Measurements from ENCODE around the gene ARHGAP4.

Gene ARHGAP4

GRCh38 chrX:153879741-153880439 lies 46.2 kb downstream of the ARHGAP4 start:
- DNase-seq (ENCODE audit: extremely low spot score) = no peak
- ChIA-PET CTCF (no interaction called here), POLR2A (no interaction called here)
- TF ChIP-seq SUZ12 (IDR thresholded peaks at IDR 0.05) = no peak
- TF ChIP-seq FOXM1 (IDR thresholded peaks at IDR 0.05; ENCODE audit: borderline replicate concordance) = no peak
- TF ChIP-seq ZNF384 (IDR thresholded peaks at IDR 0.05) = no peak

- no peak for DNase-seq (ENCODE audit: extremely low spot score)
- ChIA-PET POLR2A (no interaction called here), CTCF (no interaction called here)
- no peak for TF ChIP-seq BHLHE40 (IDR thresholded peaks at IDR 0.05; ENCODE audit: borderline replicate concordance)
- no peak for TF ChIP-seq ZNF384 (IDR thresholded peaks at IDR 0.05)
- TF ChIP-seq TARDBP (IDR thresholded peaks at IDR 0.05) = no peak
- TF ChIP-seq SP1 (IDR thresholded peaks at IDR 0.05) = no peak
- no peak for TF ChIP-seq CTBP1 (IDR thresholded peaks at IDR 0.05; ENCODE audit: borderline replicate concordance)
Measured at GRCh38 chrX:153878969-153879653, 47.0 kb downstream of the ARHGAP4 start.

GRCh38 chrX:153878345-153878744 lies 47.7 kb downstream of the ARHGAP4 start:
- DNase-seq (ENCODE audit: extremely low spot score) = no peak
- TF ChIP-seq TARDBP (IDR thresholded peaks at IDR 0.05) = no peak
- TF ChIP-seq LEF1 (IDR thresholded peaks at IDR 0.05; ENCODE audit: borderline replicate concordance) = no peak
- TF ChIP-seq FOXM1 (IDR thresholded peaks at IDR 0.05; ENCODE audit: borderline replicate concordance) = no peak
- no peak for TF ChIP-seq FOXK2 (IDR thresholded peaks at IDR 0.05)
- TF ChIP-seq PKNOX1 (IDR thresholded peaks at IDR 0.05) = no peak
- no peak for TF ChIP-seq NFRKB (IDR thresholded peaks at IDR 0.05)
- TF ChIP-seq FOXA1 (IDR thresholded peaks at IDR 0.05) = no peak
- TF ChIP-seq L3MBTL2 (conservative IDR thresholded peaks at IDR 0.05) = no peak
- no peak for TF ChIP-seq ELF4 (IDR thresholded peaks at IDR 0.05)
- TF ChIP-seq SUZ12 (IDR thresholded peaks at IDR 0.05) = no peak
- no peak for TF ChIP-seq SP1 (IDR thresholded peaks at IDR 0.05)
- no peak for TF ChIP-seq ARNT (IDR thresholded peaks at IDR 0.05)
- no peak for TF ChIP-seq ZNF384 (IDR thresholded peaks at IDR 0.05)
- no peak for TF ChIP-seq HDGF (IDR thresholded peaks at IDR 0.05; ENCODE audit: borderline replicate concordance)
- TF ChIP-seq BHLHE40 (IDR thresholded peaks at IDR 0.05; ENCODE audit: borderline replicate concordance) = no peak
- TF ChIP-seq CTBP1 (IDR thresholded peaks at IDR 0.05; ENCODE audit: borderline replicate concordance) = no peak
- ChIA-PET CTCF (interaction anchor here (0.6 kb wide), 1 partner anchor 29 kb away, joined by 3 read pairs; no protein-coding TSS in a partner anchor), POLR2A (no interaction called here)

- DNase-seq (ENCODE audit: extremely low spot score) = no peak
- ChIA-PET POLR2A (no interaction called here), CTCF (interaction anchor here (0.6 kb wide), 1 partner anchor 30 kb away, joined by 3 read pairs; no protein-coding TSS in a partner anchor)
- TF ChIP-seq SUZ12 (IDR thresholded peaks at IDR 0.05) = no peak
- no peak for TF ChIP-seq ZNF384 (IDR thresholded peaks at IDR 0.05)
- no peak for TF ChIP-seq ELF4 (IDR thresholded peaks at IDR 0.05)
- TF ChIP-seq HDGF (IDR thresholded peaks at IDR 0.05; ENCODE audit: borderline replicate concordance) = no peak
- no peak for TF ChIP-seq L3MBTL2 (conservative IDR thresholded peaks at IDR 0.05)
- no peak for TF ChIP-seq NFRKB (IDR thresholded peaks at IDR 0.05)
- TF ChIP-seq TARDBP (IDR thresholded peaks at IDR 0.05) = no peak
- no peak for TF ChIP-seq ARNT (IDR thresholded peaks at IDR 0.05)
- TF ChIP-seq CTBP1 (IDR thresholded peaks at IDR 0.05; ENCODE audit: borderline replicate concordance) = no peak
- TF ChIP-seq LEF1 (IDR thresholded peaks at IDR 0.05; ENCODE audit: borderline replicate concordance) = no peak
- TF ChIP-seq SP1 (IDR thresholded peaks at IDR 0.05) = no peak
- no peak for TF ChIP-seq FOXM1 (IDR thresholded peaks at IDR 0.05; ENCODE audit: borderline replicate concordance)
- no peak for TF ChIP-seq FOXK2 (IDR thresholded peaks at IDR 0.05)
- TF ChIP-seq PKNOX1 (IDR thresholded peaks at IDR 0.05) = no peak
- TF ChIP-seq FOXA1 (IDR thresholded peaks at IDR 0.05) = no peak
Measured at GRCh38 chrX:153877571-153878261, 48.3 kb downstream of the ARHGAP4 start.

GRCh38 chrX:153876112-153876491 lies 50.0 kb downstream of the ARHGAP4 start:
- no peak for DNase-seq (ENCODE audit: extremely low spot score)
- POLR2A ChIA-PET = no interaction called here
- CTCF ChIA-PET = no interaction called here
- TF ChIP-seq CTBP1 (IDR thresholded peaks at IDR 0.05; ENCODE audit: borderline replicate concordance) (no peak), SUZ12 (IDR thresholded peaks at IDR 0.05) (no peak), LEF1 (IDR thresholded peaks at IDR 0.05; ENCODE audit: borderline replicate concordance) (no peak), TARDBP (IDR thresholded peaks at IDR 0.05) (no peak), L3MBTL2 (conservative IDR thresholded peaks at IDR 0.05) (no peak), ZNF384 (IDR thresholded peaks at IDR 0.05) (no peak), BHLHE40 (IDR thresholded peaks at IDR 0.05; ENCODE audit: borderline replicate concordance) (no peak), FOXK2 (IDR thresholded peaks at IDR 0.05) (no peak), HDGF (IDR thresholded peaks at IDR 0.05; ENCODE audit: borderline replicate concordance) (no peak), ARNT (IDR thresholded peaks at IDR 0.05) (no peak), FOXA1 (IDR thresholded peaks at IDR 0.05) (no peak), SP1 (IDR thresholded peaks at IDR 0.05) (no peak), NFRKB (IDR thresholded peaks at IDR 0.05) (no peak)

- POLR2A ChIA-PET = no interaction called here
- DNase-seq (ENCODE audit: extremely low spot score) = peak; percentile 86
- TF ChIP-seq NFRKB (IDR thresholded peaks at IDR 0.05) = no peak
- no peak for TF ChIP-seq ELF4 (IDR thresholded peaks at IDR 0.05)
- no peak for TF ChIP-seq FOXK2 (IDR thresholded peaks at IDR 0.05)
- no peak for TF ChIP-seq FOXM1 (IDR thresholded peaks at IDR 0.05; ENCODE audit: borderline replicate concordance)
- TF ChIP-seq ZNF384 (IDR thresholded peaks at IDR 0.05) = no peak
- no peak for TF ChIP-seq SUZ12 (IDR thresholded peaks at IDR 0.05)
- no peak for TF ChIP-seq FOXA1 (IDR thresholded peaks at IDR 0.05)
- no peak for TF ChIP-seq SP1 (IDR thresholded peaks at IDR 0.05)
- TF ChIP-seq BHLHE40 (IDR thresholded peaks at IDR 0.05; ENCODE audit: borderline replicate concordance) = no peak
- TF ChIP-seq TARDBP (IDR thresholded peaks at IDR 0.05) = no peak
- TF ChIP-seq CTBP1 (IDR thresholded peaks at IDR 0.05; ENCODE audit: borderline replicate concordance) = no peak
- no peak for TF ChIP-seq ARNT (IDR thresholded peaks at IDR 0.05)
- no peak for TF ChIP-seq L3MBTL2 (conservative IDR thresholded peaks at IDR 0.05)
- TF ChIP-seq HDGF (IDR thresholded peaks at IDR 0.05; ENCODE audit: borderline replicate concordance) = no peak
- CTCF ChIA-PET = no interaction called here
Measured at GRCh38 chrX:153875391-153876111, 50.5 kb downstream of the ARHGAP4 start.

Measured in HEK293T (cell line).